ENCODE measurements around the gene TMEM161A.
A peak's percentile ranks its signal among the peaks of the same experiment; 100 is the strongest.
"Not testable (repeated sequence)": the region's sequence is repeated elsewhere in the genome, so short reads cannot be mapped to it uniquely, and the experiment has no call there.

TMEM161A gene

GRCh38 chr19:19120308-19121231 lies 17.7 kb downstream of the TMEM161A start:
- no peak for DNase-seq

GRCh38 chr19:19119325-19120237 lies 18.7 kb downstream of the TMEM161A start:
- DNase-seq, result no peak

- DNase-seq, result no peak
Observed at GRCh38 chr19:19115954-19116353, 22.3 kb downstream of the TMEM161A start.

GRCh38 chr19:19113040-19113626 lies 25.1 kb downstream of the TMEM161A start:
- peak; percentile 28 for DNase-seq

GRCh38 chr19:19111967-19112580 lies 26.2 kb downstream of the TMEM161A start:
- no peak for DNase-seq

- DNase-seq, result no peak
Observed at GRCh38 chr19:19111136-19111835, 27.0 kb downstream of the TMEM161A start.

GRCh38 chr19:19110410-19111135 lies 27.7 kb downstream of the TMEM161A start:
- no peak for DNase-seq

GRCh38 chr19:19109601-19110000 lies 28.7 kb downstream of the TMEM161A start:
- DNase-seq, result no peak

GRCh38 chr19:19107654-19108053 lies 30.6 kb downstream of the TMEM161A start:
- DNase-seq, result no peak

GRCh38 chr19:19106938-19107337 lies 31.3 kb downstream of the TMEM161A start:
- DNase-seq, result not testable (repeated sequence)

GRCh38 chr19:19106056-19106551 lies 32.2 kb downstream of the TMEM161A start:
- peak; percentile 77 for DNase-seq

- DNase-seq, result peak; percentile 90
Observed at GRCh38 chr19:19105365-19106055, 32.8 kb downstream of the TMEM161A start.

- DNase-seq, result no peak
Observed at GRCh38 chr19:19103167-19103566, 35.1 kb downstream of the TMEM161A start.

GRCh38 chr19:19102566-19102965 lies 35.7 kb downstream of the TMEM161A start:
- DNase-seq, result not testable (repeated sequence)

- no peak for DNase-seq
Observed at GRCh38 chr19:19101540-19101939, 36.7 kb downstream of the TMEM161A start.

- DNase-seq, result no peak
Observed at GRCh38 chr19:19098703-19099632, 39.3 kb downstream of the TMEM161A start.

GRCh38 chr19:19098084-19098702 lies 40.1 kb downstream of the TMEM161A start:
- no peak for DNase-seq

Measured in NCI-H510A treated with DMSO at 0.1 percent for 48 hours (cell line).